SH-SY5Y (cell line): ENCODE measurements around the gene NALF2.

Experiments
- GATA2 ChIP-seq: IDR thresholded peaks from 2 replicates; pipeline ENCODE4 v1.6.1; 2011; ENCODE audit warnings: mild to moderate bottlenecking, low read depth, low read length
- GATA3 ChIP-seq: IDR thresholded peaks from 2 replicates; pipeline ENCODE4 v1.6.1; 2011; ENCODE audit warnings: low read depth, mild to moderate bottlenecking, low read length, moderate library complexity

GRCh38 chrX:69541956-69542355 is 37.8 kb downstream of the NALF2 start:
- TF ChIP-seq GATA2 (no peak), GATA3 (no peak)
